Lung (tissue), 16 donors: ENCODE data around the gene CAPZA1. TPM values are rescaled to one million over a fixed set of nuclear protein-coding genes. Genes with fewer than 3 reads are reported as not detected.

ENCODE experiments used
- ATAC-seq: fragments of 200-7000 bp; cut with Tn5 transposase; one replicate; pipeline ENCODE4 v1.9.1; 2020; ENCODE audit warnings: moderate number of reproducible peaks; ENCODE audit not compliant: insufficient read depth, low FRiP score
- DNase-seq, 3 donors: peaks; one replicate each; pipeline ENCODE4 v3.0.0-alpha.2; 2013 to 2017
- H3K27ac ChIP-seq, 2 donors: one replicate each; pipeline ENCODE4 v1.5.1; 2013; ENCODE audit warnings: mild to moderate bottlenecking in 2 of 2, moderate library complexity in 2 of 2, control low read depth in 1 of 2, inconsistent platforms in 1 of 2, low read depth in 1 of 2, low read length in 1 of 2
- H3K27me3 ChIP-seq, 3 donors: one replicate each; pipeline ENCODE4 v1.5.1; 2013; ENCODE audit warnings: low read length in 2 of 3; ENCODE audit not compliant: control insufficient read depth in 3 of 3, insufficient read depth in 3 of 3
- H3K36me3 ChIP-seq, 4 donors: one replicate each; pipeline ENCODE4 v1.5.1; 2013; ENCODE audit warnings: low read length in 4 of 4, mild to moderate bottlenecking in 1 of 4, moderate library complexity in 1 of 4; ENCODE audit not compliant: control insufficient read depth in 4 of 4, insufficient read depth in 4 of 4
- H3K4me1 ChIP-seq, 5 donors: one replicate each; pipeline ENCODE4 v1.5.1; 2013; ENCODE audit warnings: low read length in 5 of 5, mild to moderate bottlenecking in 2 of 5, moderate library complexity in 1 of 5; ENCODE audit not compliant: control insufficient read depth in 5 of 5, insufficient read depth in 5 of 5
- H3K4me3 ChIP-seq: one replicate; pipeline ENCODE4 v1.5.1; 2013; ENCODE audit warnings: mild to moderate bottlenecking, control low read depth, moderate library complexity
- H3K9ac ChIP-seq, 2 donors: one replicate each; pipeline ENCODE4 v1.5.1; 2013; ENCODE audit warnings: low read length in 2 of 2, control low read depth in 1 of 2; ENCODE audit not compliant: insufficient read depth in 1 of 2
- H3K9me3 ChIP-seq, 4 donors: one replicate each; pipeline ENCODE4 v1.5.1; 2013; ENCODE audit warnings: low read length in 3 of 4, mild to moderate bottlenecking in 1 of 4, moderate library complexity in 1 of 4; ENCODE audit not compliant: control insufficient read depth in 4 of 4, insufficient read depth in 3 of 4
- CTCF ChIP-seq: IDR thresholded peaks from 2 replicates; pipeline ENCODE4 v1.5.1; 2012; ENCODE audit warnings: mild to moderate bottlenecking; ENCODE audit errors: control extremely low read depth, extremely low read depth
- WGBS, 2 donors: extraction: QIAGEN DNeasy Blood & Tissue Kit; methylation state at CpG; one replicate each; pipeline ENCODE4 v1.1.7; 2013; 5-methylcytosine and 5-hydroxymethylcytosine counted together
- long read RNA-seq, 5 donors: transcript quantifications; one replicate each; lab custom pipeline, GENCODE V29; 2026
- polyA plus RNA-seq, 2 donors: library from polyadenylated mRNA; stranded (reverse); fragments of 200-250 nt; gene quantifications; one replicate each; pipeline ENCODE4 v1.2.1, GENCODE V29; 2013
- total RNA-seq, 2 donors: library from RNA; depleted of rRNA in 1 of 2; stranded (reverse); fragments of >200 nt in 1 of 2; gene quantifications; one replicate each; pipeline ENCODE4 v1.2.1, GENCODE V29; 2014 to 2021
- donor health status: control.
- donor health status: control.
- donor health status: Bipolar disorder and iron deficiency.
- donor health status: healthy.
- donor health status: DM: yes; HTN: yes; CAD: no.

The CAPZA1 gene
- 100 to 1,000 TPM; 105 to 167 TPM for total RNA-seq
- polyA plus RNA-seq = 100 to 1,000 TPM in 1 of 2 donors, 10 to 100 TPM in 1; 72.3 to 106 TPM
- long read RNA-seq, donor 1, transcript CAPZA1-201 (10 exons, 3,020 nt) = major isoform, 47 of 56 reads
- long read RNA-seq, donor 1, transcript CAPZA1-205 (3 exons, 739 nt) = minor isoform, 9 of 56 reads
- long read RNA-seq, donor 1, partial matches to known transcripts = 0 of 56 reads
- long read RNA-seq, donor 1, other reads (novel, unspliced or antisense) = 0 of 56 reads
- long read RNA-seq, donor 2, transcript CAPZA1-201 (10 exons, 3,020 nt) = major isoform, 14 of 116 reads
- long read RNA-seq, donor 2, partial matches to known transcripts = 100 of 116 reads
- long read RNA-seq, donor 2, other reads (novel, unspliced or antisense) = 0 of 116 reads
- long read RNA-seq, donor 3, transcript CAPZA1-205 (3 exons, 739 nt) = minor isoform, 5 of 20 reads
- long read RNA-seq, donor 3, transcript CAPZA1-201 (10 exons, 3,020 nt) = major isoform, 15 of 20 reads
- long read RNA-seq, donor 3, partial matches to known transcripts = 0 of 20 reads
- long read RNA-seq, donor 3, other reads (novel, unspliced or antisense) = 0 of 20 reads
- long read RNA-seq, donor 4, transcript CAPZA1-201 (10 exons, 3,020 nt) = major isoform, 14 of 33 reads
- long read RNA-seq, donor 4, partial matches to known transcripts = 17 of 33 reads
- long read RNA-seq, donor 4, other reads (novel, unspliced or antisense) = 0 of 33 reads
- long read RNA-seq, donor 5, transcript CAPZA1-201 (10 exons, 3,020 nt) = major isoform, 48 of 76 reads
- long read RNA-seq, donor 5, partial matches to known transcripts = 22 of 76 reads
- long read RNA-seq, donor 5, other reads (novel, unspliced or antisense) = 0 of 76 reads

GRCh38 chr1:112619518-112620376, at the start of gene CAPZA1:
Gene CAPZA1 (plus strand): TSS chr1:112619832. CDS start chr1:112619845, 13 bp downstream.
- H3K4me1 ChIP-seq = peaks cover 3 to 28% (median 8%) of the 10 kb centered on the region in 5 donors
- H3K36me3 ChIP-seq = peaks cover 0 to 12% (median 1%) of the 10 kb centered on the region in 4 donors
- TF ChIP-seq CTCF = no peak
- ATAC-seq = peak; percentile 93
- peak within 1 kb of the TSS; percentile 97 to 100 for H3K27ac ChIP-seq
- peak; percentile 94 to 97 (median 95) for DNase-seq
- peak within 1 kb of the TSS; percentile 96 for H3K4me3 ChIP-seq
- no peaks in the 10 kb centered on the region for H3K27me3 ChIP-seq
- WGBS, 2 donors = 0 to 1% methylated on average over 50 of the region's 50 CpGs
- H3K9me3 ChIP-seq = no peaks in the 10 kb centered on the region
- H3K9ac ChIP-seq = peak within 1 kb of the TSS; percentile 87 to 99

- Histone ChIP-seq H3K27ac (no peak overlapping the region), H3K4me1 (no peaks in the 10 kb centered on the region), H3K36me3 (peaks cover 5 to 20% (median 14%) of the 10 kb centered on the region in 4 donors), H3K4me3 (no peak overlapping the region), H3K9ac (no peak overlapping the region), H3K27me3 (no peaks in the 10 kb centered on the region), H3K9me3 (no peaks in the 10 kb centered on the region)
- 94 to 96% methylated on average over 8 of the region's 8 CpGs for WGBS, 2 donors
- no peak for TF ChIP-seq CTCF
- DNase-seq = no peak
- no peak for ATAC-seq
These were observed 44.4 kb upstream of the CAPZA1 start for GRCh38 chr1:112575154-112575804.

DNA sequence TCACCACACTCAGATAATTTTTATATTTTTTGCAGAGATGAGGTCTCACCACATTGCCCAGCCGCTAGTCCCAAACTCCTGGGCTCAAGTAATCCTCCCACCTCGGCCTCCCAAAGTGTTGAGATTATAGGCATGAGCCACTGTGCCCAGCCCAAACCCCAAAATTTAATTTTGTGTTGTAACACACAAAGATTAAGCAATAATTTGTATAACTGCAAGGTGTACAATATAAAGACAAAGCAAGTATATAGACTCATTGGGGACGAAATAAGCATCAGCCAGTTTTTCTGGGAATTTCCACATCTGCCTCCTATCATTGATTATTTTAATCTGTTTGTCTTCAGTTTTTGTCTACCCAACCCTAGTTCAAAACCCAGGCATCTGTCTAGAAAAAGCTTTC, 43.4 kb upstream of the CAPZA1 start:
- no peak for TF ChIP-seq CTCF
- ATAC-seq (no peak), DNase-seq (no peak)
- H3K27ac ChIP-seq = no peak overlapping the region
- H3K4me3 ChIP-seq = no peak overlapping the region
- H3K36me3 ChIP-seq = peaks cover 5 to 21% (median 14%) of the 10 kb centered on the region in 4 donors
- H3K4me1 ChIP-seq = no peaks in the 10 kb centered on the region
- 97 to 99% methylated on average over 3 of the region's 3 CpGs for WGBS, 2 donors
- no peak overlapping the region for H3K9ac ChIP-seq
- H3K9me3 ChIP-seq = no peaks in the 10 kb centered on the region
- no peaks in the 10 kb centered on the region for H3K27me3 ChIP-seq
